ENCODE measurements around the gene LSAMP. TPM values are rescaled to one million over a fixed set of nuclear protein-coding genes. Genes with fewer than 3 reads are reported as not detected.

The LSAMP gene
- total RNA-seq, 1 experiment from 2014 or later, result not detected

GRCh38 chr3:115974940-115975339, 470.3 kb downstream of the LSAMP start:
- no peak for DNase-seq (ENCODE audit: low spot score)

GRCh38 chr3:115968871-115969270, 476.4 kb downstream of the LSAMP start:
- DNase-seq (ENCODE audit: low spot score), result no peak

DNA sequence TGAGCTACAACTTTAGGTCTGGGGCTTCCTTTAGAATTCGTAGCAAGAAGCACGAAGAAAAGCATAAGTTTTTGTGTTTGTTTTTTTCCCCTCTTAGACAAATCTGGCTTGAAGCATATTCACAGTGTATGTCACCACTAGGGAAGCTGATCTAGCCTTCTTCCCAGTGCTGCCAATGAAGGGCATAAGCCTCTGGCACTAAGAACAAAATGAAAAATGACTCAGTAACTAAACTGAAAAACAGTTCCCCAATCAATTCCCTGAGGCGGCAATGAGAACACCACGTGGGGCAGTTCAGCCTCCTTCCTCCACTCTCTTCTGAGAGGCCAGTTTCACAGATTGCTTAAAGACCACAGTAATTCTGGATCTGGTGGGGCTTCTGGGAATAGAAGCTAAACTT, 483.9 kb downstream of the LSAMP start:
- no peak for DNase-seq (ENCODE audit: low spot score)

DNA sequence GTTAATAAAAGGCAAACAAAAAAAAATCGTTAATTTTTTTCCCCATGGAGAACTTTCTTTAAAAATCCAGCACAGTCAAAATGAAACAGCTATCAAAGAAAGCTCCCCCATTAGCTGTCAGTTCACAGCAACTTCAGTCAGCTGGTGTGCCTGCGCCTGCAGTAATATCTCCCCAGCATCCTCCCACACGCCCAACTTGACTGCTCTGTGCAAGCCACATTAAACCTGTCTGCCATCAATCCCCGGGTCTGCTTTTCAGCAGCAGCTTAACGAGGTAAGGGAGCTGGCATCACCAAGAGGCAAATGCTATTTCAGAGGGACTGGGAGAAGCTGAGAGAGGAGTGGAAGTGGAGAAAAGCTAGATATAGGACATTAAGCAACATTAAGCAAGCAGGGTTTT, 484.5 kb downstream of the LSAMP start:
- no peak for DNase-seq (ENCODE audit: low spot score)

GRCh38 chr3:115958526-115958925, 486.8 kb downstream of the LSAMP start:
- DNase-seq (ENCODE audit: low spot score), result no peak

- DNase-seq (ENCODE audit: low spot score), result no peak
Observed at GRCh38 chr3:115947325-115947724, 498.0 kb downstream of the LSAMP start.

DNA sequence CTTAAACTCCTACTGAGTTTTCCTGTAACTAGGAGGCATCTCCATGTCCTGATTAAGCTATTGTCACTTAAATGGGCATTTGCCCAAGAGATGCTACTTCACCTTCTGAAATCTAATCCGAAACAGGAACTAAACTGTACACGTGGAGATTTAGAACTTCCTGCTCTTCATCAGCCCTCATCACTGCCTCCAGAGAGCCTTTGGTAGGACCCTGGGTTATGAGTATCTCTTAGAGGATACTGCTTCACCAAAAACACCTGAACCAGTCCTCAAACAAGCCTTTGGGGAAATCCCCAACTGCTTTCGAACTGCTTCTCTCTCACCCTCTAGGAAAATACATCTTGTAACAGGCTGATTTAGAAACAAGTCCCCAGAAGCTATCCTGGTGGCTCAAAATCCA, 501.7 kb downstream of the LSAMP start:
- no peak for DNase-seq (ENCODE audit: low spot score)

GRCh38 chr3:115937054-115937453, 508.2 kb downstream of the LSAMP start:
- peak; percentile 19 for DNase-seq (ENCODE audit: low spot score)

DNA sequence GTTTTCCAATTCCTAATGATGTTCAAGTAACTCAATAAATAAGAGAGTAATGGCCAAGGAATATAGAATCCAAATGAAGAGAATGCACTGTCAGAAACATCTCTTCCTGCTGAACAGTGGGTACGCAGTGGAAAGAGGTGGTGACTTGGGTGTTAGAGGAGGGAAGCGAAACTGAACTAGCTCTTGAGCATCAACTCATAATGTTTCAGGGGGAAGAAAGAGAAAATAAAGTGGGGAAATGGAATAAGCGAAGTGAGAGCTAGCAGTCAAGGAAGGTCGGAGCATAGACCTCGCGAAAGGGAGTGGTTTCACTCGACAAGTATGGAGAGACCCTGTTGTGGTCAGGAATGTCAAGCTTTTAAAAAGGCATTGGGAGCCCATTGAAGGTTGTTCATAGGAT, 512.5 kb downstream of the LSAMP start:
- no peak for DNase-seq (ENCODE audit: low spot score)

DNA sequence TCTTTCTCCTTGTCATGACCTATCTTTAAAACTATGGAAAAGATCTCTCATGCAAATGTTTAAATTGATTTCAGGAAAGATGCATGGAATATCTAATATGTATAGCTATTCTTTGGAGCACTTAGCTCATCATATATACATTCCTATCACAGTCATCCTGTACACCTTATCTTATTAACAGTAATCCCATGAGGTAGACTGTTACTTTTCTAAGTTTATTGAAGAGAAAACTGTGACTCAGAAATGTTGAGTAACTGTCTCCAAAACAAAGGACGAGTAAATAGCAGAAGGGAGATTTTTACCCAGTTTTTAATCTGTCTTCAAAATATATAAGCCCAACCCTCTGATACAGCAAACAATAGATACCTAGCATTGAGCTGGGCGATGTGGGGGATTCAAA, 513.7 kb downstream of the LSAMP start:
- no peak for DNase-seq (ENCODE audit: low spot score)

- no peak for DNase-seq (ENCODE audit: low spot score)
Observed at GRCh38 chr3:115930922-115931321, 514.4 kb downstream of the LSAMP start.

- DNase-seq (ENCODE audit: low spot score), result no peak
Observed at GRCh38 chr3:115930168-115930567, 515.1 kb downstream of the LSAMP start.

GRCh38 chr3:115928376-115928775, 516.9 kb downstream of the LSAMP start:
- no peak for DNase-seq (ENCODE audit: low spot score)

GRCh38 chr3:115927197-115927596, 518.1 kb downstream of the LSAMP start:
- no peak for DNase-seq (ENCODE audit: low spot score)

DNA sequence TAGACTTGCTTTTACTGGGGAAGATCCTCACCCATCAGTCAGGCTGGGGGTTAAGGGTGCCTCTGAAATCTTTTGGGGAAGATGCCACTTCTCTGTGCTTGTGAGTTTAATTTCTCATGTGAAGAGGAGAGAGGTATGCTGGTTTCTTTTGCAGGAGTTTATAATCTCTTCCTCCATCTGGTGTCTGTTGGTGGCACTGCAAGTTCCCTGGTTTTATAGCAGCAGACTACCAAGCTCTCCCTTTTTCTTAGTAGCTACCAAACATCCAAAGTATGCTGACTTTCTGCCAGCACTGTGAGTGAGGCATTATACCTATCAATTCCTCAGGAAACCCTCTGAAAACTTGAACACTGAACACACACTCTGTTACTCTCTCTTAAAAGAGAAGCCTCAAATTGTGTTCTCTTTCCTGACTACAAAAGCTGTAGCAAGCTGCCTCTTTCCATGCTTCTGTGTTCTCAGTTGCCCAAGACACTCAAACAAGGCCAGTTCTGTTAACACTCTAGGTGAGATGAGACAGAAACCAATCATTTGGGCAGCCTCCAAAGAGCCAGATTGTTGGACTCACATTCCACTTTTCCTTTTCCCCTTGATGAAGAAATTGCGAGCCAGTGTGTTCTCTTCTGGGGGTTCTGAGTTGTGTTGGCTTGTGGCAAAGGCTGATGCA, 522.5 kb downstream of the LSAMP start:
- peak; percentile 50 for DNase-seq (ENCODE audit: low spot score)

GRCh38 chr3:115921711-115922110, 523.6 kb downstream of the LSAMP start:
- no peak for DNase-seq (ENCODE audit: low spot score)

DNA sequence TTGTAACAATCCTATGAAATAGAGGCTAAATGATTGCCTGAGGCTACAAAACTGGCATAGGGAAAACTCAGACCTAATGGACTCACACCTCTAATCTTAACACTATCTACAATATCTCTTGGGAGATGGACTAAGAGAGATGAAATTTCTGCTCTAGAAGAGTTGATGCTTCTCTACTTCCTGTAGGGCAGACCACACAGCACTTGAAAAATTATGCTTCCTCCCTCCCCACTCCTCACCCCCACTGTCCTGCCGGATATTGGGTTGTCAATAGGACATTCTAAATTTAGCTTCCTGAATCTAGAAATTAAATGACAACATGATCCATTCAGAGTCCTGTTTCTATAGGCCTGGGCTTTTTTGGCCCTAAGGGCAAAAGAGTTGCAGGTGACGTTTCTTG, 526.4 kb downstream of the LSAMP start:
- DNase-seq (ENCODE audit: low spot score), result no peak

DNA sequence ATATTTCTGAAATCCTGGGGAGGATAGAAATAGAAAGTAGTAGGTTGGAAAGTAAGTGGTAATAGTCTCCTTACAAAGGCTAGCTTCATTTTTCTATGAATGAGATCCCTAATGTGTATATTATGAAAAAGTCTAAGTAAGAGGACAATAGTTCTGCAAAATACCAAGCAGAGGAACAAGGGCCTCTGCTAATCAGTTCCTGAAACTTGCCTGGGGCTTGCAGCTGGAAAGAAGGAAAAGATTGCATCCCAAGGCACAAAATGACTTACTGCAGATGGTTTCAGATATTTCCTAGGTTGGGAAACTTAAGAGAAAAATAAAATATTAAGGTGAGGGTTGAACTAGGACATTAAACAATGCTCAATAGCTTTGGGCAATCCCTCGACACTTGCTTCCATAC, 528.4 kb downstream of the LSAMP start:
- no peak for DNase-seq (ENCODE audit: low spot score)

DNA sequence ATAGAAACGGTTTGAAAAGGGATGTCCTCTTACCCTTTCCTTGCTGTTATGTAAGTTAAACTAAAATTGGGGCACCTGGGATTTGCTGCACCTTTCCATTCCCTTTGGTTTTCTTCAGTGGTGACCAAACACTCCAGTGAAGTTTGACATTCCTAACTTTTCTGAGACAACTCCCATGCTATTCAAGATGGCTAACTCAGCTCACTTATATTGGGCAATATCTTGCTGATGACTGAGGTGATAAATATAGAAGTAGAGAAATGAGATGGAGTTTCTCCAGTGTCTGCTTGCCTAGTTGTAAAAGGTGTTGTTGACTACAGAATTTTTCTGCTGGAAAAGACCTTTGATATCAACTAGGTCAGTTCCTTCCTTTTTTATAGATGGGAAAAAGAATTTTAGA, 530.2 kb downstream of the LSAMP start:
- no peak for DNase-seq (ENCODE audit: low spot score)

DNA sequence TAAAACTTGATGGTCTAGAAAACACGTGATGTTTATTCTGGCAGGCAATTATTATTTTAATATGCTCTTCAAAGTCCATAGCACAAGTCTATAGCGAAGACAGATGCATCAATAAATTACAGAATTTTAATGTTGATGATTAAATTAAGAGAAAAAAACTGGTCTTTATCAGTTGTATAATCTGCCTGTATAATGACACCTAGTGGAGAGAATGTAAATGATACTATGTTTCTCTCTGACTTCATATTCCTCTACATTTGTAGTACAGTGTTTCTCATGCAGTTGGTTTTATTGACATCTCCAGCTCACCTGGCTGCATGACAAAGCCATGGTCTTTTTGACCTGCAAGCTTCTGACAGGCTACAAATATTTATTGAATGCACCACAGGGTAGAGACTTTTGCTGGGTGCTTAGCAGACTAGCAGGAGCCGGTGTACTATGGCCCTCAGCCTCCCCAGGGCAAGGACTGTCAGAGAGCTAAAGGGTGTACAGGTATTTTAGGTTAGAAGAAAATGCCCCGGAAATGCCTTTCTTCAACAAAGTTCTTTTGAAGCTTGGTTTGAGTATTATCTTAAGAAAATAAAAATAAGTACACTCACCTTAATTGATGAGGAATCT, 532.1 kb downstream of the LSAMP start:
- DNase-seq (ENCODE audit: low spot score), result peak; percentile 39

DNA sequence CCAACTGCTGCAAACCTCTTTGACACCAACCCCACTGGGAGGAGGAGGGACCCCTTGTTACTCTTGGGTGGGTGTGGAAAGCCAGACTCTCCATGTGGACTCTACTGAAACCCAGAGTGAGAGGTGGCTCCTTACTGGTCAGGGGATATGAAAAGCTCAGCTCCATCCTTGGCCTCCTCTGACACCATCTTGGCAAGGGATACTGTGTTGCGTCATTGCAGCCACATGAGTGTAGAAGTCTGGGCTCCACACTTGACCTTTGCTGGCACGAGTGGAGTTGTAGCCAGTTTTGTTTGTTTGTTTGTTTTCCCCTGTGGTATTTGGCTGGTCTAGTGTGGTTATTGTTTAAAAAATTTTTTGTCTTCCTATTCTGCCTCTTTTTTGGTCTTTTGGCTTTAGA, 532.9 kb downstream of the LSAMP start:
- DNase-seq (ENCODE audit: low spot score), result no peak

DNA sequence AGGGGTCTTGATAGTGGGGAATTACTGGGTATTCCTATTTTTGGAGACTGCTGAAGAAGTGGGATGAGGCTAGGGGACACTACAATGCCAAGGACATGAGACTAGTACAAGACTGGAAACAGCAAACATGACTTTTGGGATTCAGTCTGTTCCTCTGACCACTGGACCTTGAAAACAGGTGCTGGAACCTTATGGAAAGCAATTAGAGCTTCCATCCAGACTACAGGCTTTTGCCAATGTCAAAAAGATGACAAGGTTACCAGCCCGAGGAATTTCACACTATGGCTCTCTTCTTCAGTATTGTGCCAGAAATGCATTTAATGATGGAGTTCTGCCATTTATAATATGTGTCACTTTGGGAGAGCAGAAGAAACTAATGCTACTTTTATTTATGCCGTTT, 539.4 kb downstream of the LSAMP start:
- DNase-seq (ENCODE audit: low spot score), result no peak

DNA sequence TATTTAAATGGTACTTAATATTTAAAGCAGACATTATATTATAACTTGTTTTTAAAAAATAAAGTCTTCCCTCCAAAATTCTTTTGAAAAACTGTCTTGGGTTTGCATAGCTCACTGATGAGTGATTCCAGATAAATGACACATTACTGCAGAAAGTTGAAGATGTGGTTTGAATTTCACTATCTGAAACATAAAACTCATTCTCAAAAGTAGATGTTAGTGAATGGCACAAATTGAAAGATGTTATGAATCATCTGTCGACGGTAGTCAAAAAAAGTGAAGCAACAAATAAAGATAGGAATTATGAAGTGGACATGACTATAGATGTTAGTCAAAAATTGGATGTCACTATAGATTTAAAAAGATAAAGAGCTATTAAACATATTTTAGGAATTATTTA, 541.4 kb downstream of the LSAMP start:
- no peak for DNase-seq (ENCODE audit: low spot score)

DNA sequence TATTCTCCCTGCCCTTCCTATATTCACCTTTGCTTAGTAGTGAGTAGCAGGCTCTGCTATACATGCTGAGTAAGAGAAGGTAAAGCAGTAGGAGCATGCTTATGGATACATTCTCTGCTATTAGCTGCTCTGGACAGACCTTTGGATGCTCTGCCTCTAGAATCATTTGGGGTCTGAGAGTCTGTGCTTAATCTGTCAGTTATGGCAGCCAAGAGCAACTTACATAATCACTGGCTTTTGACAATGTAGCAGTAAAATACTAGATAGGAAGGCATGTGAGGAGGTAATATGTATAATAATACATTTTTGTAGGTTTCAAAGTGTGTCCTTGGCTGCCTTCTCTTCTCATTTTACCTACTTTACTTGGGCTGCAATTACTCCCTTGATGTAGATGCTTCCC, 544.3 kb downstream of the LSAMP start:
- DNase-seq (ENCODE audit: low spot score), result no peak
